ENCODE measurements around the gene HNRNPAB.
A peak's percentile ranks its signal among the peaks of the same experiment; 100 is the strongest.

HNRNPAB gene

DNA sequence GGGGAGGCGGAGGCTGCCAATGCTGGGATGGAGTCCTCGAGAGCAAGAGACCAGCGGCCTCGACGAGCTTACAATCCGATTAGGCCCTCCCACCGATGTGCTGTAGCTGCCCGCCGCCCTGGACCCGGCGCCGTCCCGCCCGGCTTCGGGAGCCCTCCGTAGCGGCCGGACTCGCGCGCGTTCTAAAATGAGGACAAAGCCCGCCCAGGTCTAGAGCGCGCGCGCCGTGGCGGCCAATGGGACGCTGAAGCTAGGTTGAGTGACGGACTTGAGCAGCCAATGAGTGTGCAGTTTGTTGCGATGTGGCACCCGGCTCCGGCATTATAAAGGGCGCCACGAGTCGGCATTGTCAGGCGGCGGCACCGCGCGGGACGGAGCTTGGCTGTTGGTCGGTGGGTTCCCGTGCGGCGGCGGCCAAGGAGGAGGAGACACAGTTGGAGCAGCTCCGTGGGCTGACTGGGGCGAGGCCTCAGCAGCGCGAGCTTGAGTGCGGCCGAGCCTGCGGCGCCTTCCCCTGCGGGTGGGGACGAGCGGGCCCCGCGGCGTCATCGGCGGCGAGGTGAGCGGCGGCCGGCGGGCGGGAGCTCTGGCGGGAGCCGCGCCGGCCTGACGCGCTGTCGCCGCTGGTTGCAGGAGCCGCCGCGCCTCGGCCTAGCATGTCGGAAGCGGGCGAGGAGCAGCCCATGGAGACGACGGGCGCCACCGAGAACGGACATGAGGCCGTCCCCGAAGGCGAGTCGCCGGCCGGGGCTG, at the start of gene HNRNPAB:
HNRNPAB (plus strand) TSS at position 352 of the 753 bp plus-strand sequence; CDS start at position 657, 305 bp downstream.
- DNase-seq: peak; percentile 94

DNA sequence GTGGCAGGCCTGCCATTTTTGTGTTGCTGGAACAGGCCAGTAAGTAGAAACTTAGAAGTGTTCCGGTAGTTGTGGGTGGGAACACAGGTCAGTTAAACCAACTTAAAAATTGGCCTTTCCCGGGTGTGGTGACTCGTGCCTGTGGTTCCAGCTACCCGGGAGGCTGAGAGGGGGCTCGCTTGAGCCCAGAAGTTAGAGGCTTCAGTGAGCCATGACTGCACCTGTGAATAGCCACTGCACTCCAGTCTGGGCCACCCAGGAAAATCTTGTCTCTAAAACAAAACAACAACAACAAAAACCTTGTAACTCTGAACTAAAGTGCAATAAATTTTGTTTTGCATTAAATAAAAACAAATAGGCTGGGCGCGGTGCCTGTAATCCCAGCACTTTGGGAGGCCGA, 49.3 kb upstream of the HNRNPAB start:
- DNase-seq: no peak

DNA sequence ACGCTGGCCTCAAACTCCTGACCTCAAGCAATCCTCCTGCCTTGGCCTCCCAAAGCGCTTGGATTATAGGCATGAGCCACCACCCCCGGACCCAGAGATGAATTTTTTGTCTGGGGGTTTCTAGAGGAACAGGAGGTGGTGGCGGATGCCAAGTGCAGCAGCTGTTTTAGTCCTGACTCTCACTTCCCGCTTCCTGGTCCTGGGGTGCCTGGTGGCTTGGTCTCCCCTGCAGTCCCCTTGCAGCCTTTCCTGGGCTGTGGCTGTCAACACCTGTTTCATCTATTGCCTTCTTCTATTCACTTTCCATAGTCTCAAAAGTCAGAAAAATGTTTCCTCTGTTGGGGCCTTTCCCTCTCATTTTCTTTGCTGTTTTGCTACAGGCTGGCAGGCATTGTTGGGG, 44.2 kb upstream of the HNRNPAB start:
- no peak for DNase-seq

DNA sequence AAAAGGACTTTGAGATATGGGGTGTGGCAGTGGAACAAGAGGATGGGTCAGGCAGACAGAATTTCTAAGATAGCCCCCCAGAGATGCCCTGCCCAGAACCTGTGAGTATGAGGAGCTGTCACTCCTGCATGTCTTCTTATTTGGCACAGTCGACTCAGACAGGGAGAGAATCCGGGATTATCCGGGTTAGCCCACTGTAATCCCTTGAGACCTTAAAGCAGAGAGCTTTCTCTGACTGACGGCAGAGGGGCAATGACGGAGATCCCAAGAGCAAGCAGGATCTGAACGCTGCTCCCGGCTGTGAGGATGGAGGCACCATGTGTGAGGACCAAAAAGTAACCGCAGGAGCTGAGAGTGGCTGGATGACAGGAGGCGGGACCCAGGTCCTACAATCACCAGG, 41.9 kb upstream of the HNRNPAB start:
- no peak for DNase-seq

DNA sequence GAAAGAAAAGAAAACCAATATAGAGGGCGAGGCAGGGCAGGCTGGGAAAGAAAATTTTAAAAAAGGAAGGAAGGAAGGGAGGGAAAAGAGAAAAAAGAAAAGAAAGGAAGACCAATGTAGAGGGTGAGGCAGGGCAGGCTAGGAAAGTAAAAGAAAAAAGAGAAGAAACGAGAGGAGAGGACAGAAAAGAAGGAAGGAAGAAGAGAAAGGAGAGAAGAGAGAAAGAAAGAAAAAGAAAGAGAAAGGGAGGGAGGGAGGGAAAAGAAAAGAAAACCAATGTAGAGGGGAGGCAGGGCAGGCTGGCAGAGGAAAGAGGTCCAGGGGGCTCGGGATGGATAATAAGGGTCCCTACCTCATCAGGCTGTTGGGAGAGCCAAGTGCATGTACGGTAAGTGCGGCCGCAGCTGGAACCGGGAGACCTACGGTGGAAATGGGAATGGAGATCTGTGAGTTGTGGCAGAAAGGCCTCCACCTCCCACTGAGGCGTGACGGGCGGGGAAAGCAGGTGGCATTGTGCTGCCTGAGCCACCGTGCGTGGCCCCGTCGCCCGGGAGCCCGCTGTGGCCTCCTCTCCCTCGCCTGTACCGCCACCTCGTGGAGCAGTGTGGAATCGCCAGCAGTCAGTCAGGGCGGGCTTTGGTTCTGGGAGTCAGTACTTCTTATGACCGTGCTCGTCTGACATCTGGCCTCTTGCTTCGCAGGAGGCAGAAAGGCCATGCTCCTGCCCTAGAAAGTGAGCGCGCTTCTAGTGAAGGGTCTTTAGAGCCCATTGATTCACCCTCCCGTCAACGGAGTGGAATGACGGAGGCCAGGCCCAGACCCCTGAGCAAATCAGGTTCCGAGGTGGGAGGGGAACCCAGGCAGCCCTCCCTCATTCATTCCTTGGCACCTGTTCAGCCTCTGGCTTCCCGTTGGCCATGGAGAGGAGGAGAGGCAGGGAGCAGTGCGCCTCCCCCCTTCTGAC, 40.3 kb upstream of the HNRNPAB start:
- peak; percentile 63 to 68 for DNase-seq

DNA sequence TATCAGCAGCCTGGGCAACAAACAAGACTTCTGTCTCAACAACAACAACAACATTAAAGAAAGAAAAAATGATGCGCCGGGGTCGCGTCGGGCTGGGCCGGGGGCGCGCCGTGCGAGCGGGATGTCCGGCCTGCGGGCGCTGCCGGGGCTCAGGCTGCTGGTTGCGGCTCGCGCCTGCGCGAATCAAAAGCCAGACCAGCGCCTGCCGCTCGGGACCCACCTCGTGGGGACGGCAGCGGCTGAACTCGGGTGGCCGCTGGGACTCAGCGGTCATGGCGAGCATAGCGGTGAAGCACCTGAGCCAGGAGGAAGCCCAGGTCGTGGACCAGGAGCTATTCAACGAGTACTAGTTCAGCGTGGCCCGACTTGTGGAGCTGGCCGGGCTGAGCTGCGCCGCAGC, 38.8 kb upstream of the HNRNPAB start:
- DNase-seq: no peak

DNA sequence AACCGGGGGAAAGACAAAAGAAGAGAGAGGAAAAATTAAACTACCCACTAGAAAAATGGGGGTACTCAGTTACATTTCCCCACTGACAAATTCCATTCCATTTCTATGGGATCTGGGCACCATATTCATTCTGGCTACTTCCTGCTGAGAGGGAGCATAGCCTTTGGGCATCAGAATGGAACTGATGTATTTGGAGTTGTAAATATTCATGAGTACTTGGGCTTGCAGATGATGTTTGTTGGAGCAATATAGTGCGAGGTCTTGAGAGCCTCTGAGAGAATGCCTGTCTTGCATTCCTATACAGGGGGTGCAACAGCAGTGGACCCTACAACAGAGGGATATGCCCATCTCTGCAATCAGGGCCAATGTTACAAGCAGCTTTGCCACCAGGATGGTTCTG, 33.9 kb upstream of the HNRNPAB start:
- no peak for DNase-seq

DNA sequence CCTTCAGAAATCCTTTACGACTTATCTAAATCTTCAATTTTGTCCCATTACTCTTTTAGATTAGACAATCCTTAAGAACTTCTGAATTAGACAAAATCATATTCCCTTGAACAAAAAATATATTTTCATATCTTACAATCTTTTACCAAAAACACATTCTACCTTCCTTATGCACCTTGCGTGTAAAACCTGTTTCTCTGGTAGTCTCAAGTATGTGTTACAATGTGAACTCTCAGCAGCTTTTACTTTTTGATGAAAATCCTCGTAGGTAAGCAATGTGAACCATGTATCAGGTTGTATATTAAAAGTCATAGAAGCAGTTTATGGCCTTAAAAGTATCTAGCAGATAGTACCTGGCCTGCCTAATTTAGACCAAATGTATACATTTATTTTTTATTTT, 29.9 kb upstream of the HNRNPAB start:
- DNase-seq: no peak

DNA sequence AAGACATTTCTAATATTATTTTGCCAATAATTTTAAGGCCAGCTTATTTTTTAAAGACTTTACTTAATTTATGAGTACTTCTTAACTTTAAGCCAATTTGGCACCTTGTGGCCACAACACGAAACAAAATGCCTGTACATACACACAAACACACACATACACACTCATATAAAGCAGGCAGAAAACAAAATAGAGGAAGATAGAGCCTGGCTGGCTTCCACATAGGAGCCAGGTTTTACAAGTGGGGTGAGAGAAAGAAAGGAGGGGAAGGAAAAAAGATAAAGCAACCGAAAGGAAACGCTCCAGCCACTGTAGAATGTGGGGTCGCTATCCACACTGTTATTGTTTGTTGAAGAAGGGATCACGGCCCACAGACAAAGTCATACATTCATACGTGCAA, 27.5 kb upstream of the HNRNPAB start:
- DNase-seq: no peak

DNA sequence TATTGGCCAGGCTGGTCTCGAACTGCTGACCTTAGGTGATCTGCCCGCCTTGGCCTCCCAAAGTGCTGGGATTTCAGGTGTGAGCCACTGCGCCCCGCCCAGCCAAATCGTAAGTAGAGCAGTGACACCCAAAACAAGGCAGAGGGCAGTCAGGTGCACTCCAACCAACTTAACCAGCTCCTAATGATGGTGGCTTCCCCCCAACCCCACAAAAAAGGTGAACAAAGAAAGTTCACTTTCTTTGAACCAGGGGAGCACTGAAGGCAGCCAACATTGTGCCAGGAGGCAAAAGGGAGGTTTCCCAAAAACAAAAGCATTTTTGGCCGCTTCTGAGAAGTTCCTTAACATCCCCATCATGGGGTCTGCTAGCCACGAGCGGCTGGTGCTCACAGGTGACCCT, 26.8 kb upstream of the HNRNPAB start:
- DNase-seq: no peak

DNA sequence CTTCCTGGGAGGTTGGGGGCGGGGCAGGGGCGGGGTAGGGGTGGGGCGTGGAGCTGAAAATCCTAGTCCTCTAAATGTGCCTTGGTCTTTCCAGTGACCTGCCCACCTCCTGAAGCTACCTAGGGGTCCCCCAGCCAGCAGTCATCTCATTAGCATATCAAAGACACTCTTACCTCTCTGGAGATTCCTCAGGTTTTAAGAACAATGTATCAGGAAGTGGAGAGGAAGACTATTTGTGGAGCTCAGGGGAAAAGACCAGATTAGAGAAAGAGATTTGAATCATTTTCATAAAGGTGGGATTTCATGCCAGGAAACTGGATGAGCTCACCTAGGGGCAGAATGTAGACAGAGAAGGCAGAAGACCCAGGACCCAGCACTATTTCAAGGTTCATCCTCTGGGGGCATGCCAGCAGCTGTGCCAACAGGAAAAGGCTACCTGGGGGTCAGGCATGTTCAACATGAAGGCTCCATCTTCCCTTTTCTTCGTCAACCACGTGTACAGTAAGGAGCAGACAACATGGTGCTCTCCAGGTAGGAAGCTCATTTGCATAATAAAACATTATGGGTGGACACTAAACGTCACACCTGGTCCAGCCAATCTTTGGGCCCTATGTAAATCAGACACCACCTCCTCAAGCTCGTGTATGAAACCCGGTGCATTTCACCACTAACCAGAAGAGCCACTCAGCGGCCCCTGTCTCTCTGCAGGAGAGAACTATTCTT, 24.0 kb upstream of the HNRNPAB start:
- DNase-seq: no peak

DNA sequence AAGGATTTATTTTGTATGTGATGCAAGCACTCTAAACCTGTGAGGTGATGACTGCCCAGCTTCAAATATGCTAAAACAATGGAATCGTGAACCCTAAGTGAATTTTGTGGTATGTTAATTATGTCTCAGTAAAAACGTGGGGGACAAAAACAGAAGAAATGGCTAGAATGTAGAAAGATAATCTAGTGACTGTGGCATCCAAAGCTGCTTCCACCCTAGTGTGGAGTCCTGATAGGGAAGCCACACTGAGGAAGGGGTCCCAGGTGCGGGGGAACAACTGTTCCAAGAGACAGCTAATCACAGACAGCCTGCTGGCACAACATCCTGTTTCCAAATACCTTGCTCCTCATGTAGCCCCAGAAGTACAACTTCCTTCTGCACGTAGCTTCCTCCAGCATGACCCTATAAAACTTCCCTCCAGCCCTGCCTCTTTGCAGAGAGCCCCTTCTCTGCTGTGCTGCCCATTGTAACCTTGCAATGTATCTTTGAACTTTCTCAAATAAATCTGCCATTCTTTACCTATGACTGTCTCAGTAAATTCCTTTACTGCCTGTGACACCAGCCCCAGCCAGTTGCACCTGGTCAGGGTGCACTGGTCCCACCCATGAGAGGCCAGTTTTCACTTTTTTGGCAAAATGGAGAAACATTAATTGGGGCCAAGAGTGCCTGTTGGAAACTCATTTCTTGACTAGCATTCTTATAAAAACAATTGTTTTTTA, 22.0 kb upstream of the HNRNPAB start:
- DNase-seq: no peak

DNA sequence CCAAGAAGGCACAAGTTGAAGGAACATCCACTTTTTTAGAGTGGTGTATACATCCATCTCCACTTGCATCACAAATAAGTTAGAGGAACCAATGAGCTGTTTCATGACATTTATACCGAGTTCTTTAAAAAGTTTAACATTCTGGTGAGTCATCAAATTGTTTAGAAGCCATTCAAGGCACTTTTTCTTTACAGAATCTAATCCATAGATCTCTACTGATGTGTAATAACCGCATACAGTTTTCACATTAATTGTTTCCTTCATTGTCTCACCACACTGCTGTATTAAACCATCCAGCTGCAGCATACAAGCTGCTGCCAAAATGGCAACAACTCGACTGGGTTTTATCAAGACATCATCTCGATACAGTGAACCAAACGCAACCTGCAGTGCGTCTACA, 17.9 kb upstream of the HNRNPAB start:
- no peak for DNase-seq

DNA sequence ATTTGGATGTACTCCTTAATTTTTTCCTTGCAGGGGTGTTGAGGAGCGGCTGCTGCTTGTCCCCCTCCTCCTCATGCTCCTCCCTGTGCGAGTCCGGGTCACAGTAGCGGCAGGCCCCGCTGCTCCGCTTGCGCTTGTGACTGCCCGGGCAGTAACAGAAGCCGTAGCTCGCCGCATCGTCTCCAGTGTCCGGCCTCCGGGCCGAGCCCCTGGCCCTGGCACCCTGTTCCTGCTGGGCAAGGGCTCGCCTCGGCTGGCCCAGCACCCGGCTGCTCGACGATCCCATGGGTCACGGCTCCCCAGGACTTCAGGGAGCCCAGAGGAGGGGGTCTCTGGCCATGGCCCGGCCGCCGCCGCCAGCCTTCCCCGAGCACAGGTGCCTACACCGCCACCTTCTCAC, 17.3 kb upstream of the HNRNPAB start, which contains the start of gene GMCL2:
GMCL2 (minus strand) TSS at position 358 of the 400 bp plus-strand sequence; CDS start at position 286, 72 bp downstream.
- no peak for DNase-seq

DNA sequence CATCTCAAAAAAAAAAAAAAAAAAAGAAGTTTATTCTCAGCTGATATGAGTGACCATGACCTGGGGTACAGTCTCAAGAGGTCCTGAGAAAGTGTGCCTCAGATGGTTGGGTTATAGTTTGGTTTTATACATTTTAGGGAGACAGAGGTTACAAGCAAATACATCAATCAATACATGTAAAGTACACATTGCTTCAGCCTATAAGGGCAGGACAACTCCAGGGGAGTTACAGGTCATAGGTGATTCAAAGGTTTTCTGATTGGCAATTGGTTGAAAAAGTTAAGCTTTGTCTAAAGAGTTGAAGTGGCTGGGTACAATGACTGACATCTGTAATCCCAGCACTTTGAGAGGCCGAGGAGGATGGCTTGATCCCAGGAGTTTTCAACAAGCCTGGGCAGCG, 14.9 kb upstream of the HNRNPAB start:
- DNase-seq: no peak

DNA sequence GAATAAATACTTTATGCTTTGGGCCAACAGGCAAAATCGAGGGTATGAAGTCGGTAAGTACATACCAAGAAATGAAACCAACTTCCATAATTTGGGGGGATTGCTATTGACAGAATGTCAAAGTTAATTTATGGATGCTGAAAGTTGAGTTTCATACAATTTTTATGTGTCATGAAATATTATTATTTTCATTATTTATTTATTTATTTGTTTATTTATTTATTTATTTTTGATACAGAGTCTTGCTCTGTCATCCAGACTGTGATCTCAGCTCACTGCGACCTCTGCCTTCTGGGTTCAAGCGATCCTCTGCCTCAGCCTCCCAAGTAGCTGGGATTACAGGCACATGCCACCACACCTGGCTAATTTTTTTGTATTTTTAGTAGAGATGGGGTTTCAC, 12.7 kb upstream of the HNRNPAB start:
- no peak for DNase-seq

DNA sequence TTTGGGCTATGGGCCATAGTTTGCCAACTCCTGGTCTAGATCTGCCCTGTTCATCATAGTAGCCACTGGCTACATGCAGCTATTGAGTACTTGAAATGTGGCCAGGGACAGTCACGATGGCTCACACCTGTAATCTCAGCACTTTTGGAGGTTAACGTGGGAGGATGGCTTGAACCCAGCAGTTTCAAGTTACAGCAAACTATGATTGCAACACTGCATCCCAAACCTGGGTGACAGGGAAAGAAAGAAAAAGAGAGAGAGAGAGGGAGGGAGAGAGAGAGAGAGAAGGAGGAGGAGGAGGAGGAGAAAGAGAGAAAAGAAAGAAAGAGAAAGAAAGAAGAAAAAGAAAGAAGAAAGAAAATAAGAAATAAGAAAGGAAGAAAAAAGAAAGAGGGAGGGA, 12.1 kb upstream of the HNRNPAB start:
- no peak for DNase-seq

DNA sequence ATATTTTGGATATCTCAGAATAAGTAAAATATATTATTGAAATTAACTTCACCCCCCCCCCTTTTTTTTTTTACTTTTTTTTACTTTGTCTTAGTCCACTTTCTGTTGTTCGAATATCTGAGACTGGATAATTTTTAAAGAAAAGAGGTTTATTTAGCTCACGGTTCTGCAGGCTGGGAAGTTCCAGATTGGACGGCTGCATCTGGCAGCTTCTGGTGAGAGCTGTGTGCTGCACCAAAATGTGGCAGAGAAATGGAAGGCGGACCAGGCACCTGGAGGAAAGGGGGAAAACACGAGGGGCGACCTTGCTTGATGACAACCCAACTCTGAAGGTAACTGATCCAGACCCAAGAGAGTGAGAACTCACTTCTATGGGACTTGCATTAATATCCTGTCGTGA, 11.5 kb upstream of the HNRNPAB start:
- DNase-seq: no peak

DNA sequence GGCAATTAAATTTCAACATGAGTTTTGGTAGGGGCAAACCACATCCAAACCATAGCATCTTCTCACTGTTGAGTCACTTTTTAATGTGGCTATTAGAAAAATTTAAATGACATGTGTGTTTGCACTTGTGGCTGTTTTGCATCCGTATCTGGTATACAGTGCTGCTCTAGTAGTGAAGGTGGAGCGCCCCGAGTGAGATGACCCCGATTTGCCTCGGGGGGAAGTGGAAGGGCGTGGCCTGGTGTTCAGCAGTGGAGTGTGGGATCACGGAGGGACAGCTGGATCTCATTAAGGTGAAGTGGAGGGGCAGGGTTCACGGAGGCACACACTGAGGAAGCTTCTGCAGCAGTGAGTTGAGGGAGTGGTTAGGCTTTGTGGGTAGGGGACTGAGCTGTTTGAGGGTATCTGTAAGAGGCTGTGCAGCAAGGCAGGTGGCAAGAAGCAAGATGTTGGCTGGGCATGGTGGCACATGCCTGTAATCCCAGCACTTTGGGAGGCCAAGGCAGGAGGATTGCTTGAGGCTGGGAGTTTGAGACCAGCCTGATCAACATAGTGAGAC, 11.0 kb upstream of the HNRNPAB start:
- DNase-seq: no peak

DNA sequence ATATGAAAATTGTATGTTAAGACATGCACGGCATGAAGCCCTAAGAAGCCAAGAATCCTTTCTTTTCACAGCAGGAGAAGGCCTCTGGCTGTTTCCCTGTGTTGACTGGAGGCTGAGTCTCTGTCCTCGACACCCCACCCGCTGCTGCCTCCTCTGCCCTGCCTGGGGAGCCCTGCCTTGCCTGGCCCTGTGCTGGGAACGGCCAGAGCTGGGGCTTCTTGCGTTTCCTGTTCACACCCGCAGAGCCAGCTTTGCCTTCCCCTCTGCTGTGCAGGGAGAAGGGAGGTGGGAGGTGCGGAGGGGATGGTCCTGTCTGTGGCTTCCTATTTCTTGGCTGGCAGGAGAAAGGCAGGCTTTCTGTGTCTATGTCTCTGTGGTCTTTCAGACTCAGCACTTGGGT, 10.3 kb upstream of the HNRNPAB start:
- DNase-seq: no peak

DNA sequence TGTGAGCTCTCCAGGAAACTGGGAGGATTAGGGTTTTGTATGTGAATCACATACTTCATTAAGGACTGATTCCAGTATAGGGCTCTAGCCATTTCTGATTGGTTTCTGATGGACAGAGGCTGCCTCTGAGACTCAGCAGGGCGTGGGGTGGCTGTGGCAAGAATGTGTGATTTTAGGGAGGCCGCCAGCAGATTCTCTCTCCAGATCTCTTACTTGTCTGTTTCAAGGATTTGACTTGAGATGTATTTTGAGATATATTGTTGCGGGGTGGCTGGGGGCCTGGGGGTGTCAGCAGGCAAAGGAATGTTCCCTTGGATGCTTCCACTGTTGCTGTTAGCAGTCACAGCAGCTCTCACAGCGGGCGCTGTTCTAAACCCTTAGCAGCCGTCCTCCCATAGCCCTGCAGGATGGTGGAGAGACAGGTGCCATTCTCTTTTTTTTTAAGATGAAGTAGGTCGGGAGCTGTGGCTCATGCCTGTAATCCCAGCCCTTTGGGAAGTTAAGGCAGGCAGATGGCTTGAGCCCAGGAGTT, 8.0 kb upstream of the HNRNPAB start:
- DNase-seq: no peak

DNA sequence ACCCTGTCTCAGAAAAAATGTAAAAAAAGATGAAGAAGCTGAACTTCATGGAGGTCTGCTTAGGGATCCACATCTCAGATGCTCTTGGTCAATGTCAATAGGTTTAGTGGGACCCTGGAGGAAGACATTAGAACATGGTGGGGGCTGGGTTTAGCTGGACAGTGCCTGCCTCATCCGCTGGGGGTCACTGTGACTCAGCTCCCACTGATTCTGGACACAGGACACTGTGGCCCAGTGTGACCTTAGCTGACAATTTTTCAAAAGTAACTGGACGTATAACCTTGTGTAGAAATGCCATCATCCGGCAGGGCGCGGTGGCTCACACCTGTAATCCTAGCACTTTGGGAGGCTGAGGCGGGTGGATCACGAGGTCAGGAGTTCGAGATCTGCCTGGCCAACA, 7.3 kb upstream of the HNRNPAB start:
- DNase-seq: no peak
